Natural killer cell (primary cell): ENCODE results near the gene DNAI1. TPM values are rescaled to one million over a fixed set of nuclear protein-coding genes. Genes with fewer than 3 reads are reported as not detected.

ENCODE experiments used
- ATAC-seq, 3 donors: fragments of 150-1000 bp in 2 of 3; fragments of 200-7000 bp in 1 of 3; cut with Tn5 transposase; 1 replicate in 1 of 3; 2 replicates in 2 of 3; pipeline ENCODE4 v1.10.0; 2021; ENCODE audit warnings: mild to moderate bottlenecking in 2 of 3, moderate library complexity in 2 of 3
- DNase-seq, 2 donors: peaks; one replicate each; pipeline versions ENCODE4 v3.0.0 to v3.0.0-alpha.2; 2013 to 2021; ENCODE audit warnings: mixed read lengths in 1 of 2
- H3K27ac ChIP-seq: one replicate; pipeline ENCODE4 v1.5.1; 2013; ENCODE audit warnings: mild to moderate bottlenecking, low read length
- H3K27me3 ChIP-seq: one replicate; pipeline ENCODE4 v1.6.1; 2013; ENCODE audit warnings: low read length; ENCODE audit not compliant: control insufficient read depth, insufficient read depth
- H3K36me3 ChIP-seq: one replicate; pipeline ENCODE4 v1.6.1; 2013; ENCODE audit warnings: low read length; ENCODE audit not compliant: control insufficient read depth, insufficient read depth
- H3K4me1 ChIP-seq: one replicate; pipeline ENCODE4 v1.6.1; 2013; ENCODE audit warnings: low read length; ENCODE audit not compliant: control insufficient read depth, insufficient read depth
- H3K4me3 ChIP-seq: one replicate; pipeline ENCODE4 v1.5.1; 2013; ENCODE audit warnings: low read length
- H3K9me3 ChIP-seq: one replicate; pipeline ENCODE4 v1.6.1; 2013; ENCODE audit warnings: low read length; ENCODE audit not compliant: control insufficient read depth, insufficient read depth
- H3K27ac Mint-ChIP-seq, 2 donors: one replicate each; pipeline ENCODE4 v1.8.0; 2022; ENCODE audit warnings: mild to moderate bottlenecking in 2 of 2, mixed read lengths in 2 of 2, moderate library complexity in 1 of 2
- H3K27me3 Mint-ChIP-seq, 2 donors: one replicate each; pipeline ENCODE4 v1.8.0; 2022; ENCODE audit warnings: low read depth in 2 of 2, mixed read lengths in 2 of 2
- H3K36me3 Mint-ChIP-seq: one replicate; pipeline ENCODE4 v1.8.0; 2022; ENCODE audit warnings: mixed read lengths
- H3K4me1 Mint-ChIP-seq, 2 donors: one replicate each; pipeline ENCODE4 v1.8.0; 2022; ENCODE audit warnings: mixed read lengths in 2 of 2
- H3K4me3 Mint-ChIP-seq: one replicate; pipeline ENCODE4 v1.8.0; 2022; ENCODE audit warnings: mild to moderate bottlenecking, moderate library complexity, mixed read lengths
- H3K9me3 Mint-ChIP-seq, 2 donors: one replicate each; pipeline ENCODE4 v1.8.0; 2022; ENCODE audit warnings: mixed read lengths in 2 of 2
- CTCF ChIP-seq: fragments of 200-600 bp; IDR thresholded peaks from one replicate; pipeline ENCODE4 v1.8.0; 2022; ENCODE audit warnings: antibody characterized with exemption
- WGBS: methylation state at CpG from one replicate; pipeline ENCODE4 v1.1.7; 2013; ENCODE audit warnings: missing lambda C conversion rate; ENCODE audit not compliant: insufficient coverage; 5-methylcytosine and 5-hydroxymethylcytosine counted together
- intact Hi-C: fragments of 100-400 bp; cut with micrococcal nuclease; formaldehyde crosslinking; loops from one replicate; pipeline ENCODE4 v1.14.2; 2022
- total RNA-seq, 4 donors: library from RNA; stranded (reverse); fragments of 120-200 nt in 1 of 4; gene quantifications; one replicate each; pipeline versions ENCODE4 v1.2.3 to v1.2.4, GENCODE V29; 2013 to 2022

Gene DNAI1
- total RNA-seq, 3 donors from 2014 or later (not counting 1 experiment from before 2014, with no cell fraction given): not detected

GRCh38 chr9:34440017-34440416, 18.6 kb upstream of the DNAI1 start:
- no peak overlapping the region for H3K27ac Mint-ChIP-seq

GRCh38 chr9:34442770-34443169, 15.8 kb upstream of the DNAI1 start:
- H3K4me1 Mint-ChIP-seq: peaks cover 7 to 21% of the 10 kb centered on the region in 2 donors
- H3K27me3 Mint-ChIP-seq: no peaks in the 10 kb centered on the region
- Histone ChIP-seq H3K4me1 (peaks cover 3% of the 10 kb centered on the region), H3K9me3 (no peaks in the 10 kb centered on the region), H3K27ac (no peak overlapping the region), H3K4me3 (no peak overlapping the region), H3K36me3 (peaks cover 2% of the 10 kb centered on the region), H3K27me3 (no peaks in the 10 kb centered on the region)
- WGBS: no CpG with 5 or more reads among the region's 1 CpG
- ATAC-seq: no peak
- no peak for TF ChIP-seq CTCF
- H3K9me3 Mint-ChIP-seq: no peaks in the 10 kb centered on the region
- H3K4me3 Mint-ChIP-seq: no peak overlapping the region
- no peak overlapping the region for H3K27ac Mint-ChIP-seq
- H3K36me3 Mint-ChIP-seq: no peaks in the 10 kb centered on the region
- no peak for DNase-seq
- intact Hi-C loops: no loop called here

More at GRCh38 chr9:34440017-34440416, 18.6 kb upstream of the DNAI1 start:
- peaks cover 2% of the 10 kb centered on the region for H3K36me3 ChIP-seq
- H3K4me3 ChIP-seq: no peak overlapping the region
- ATAC-seq (no peak), DNase-seq (no peak)
- H3K27me3 ChIP-seq: no peaks in the 10 kb centered on the region
- Mint-ChIP-seq H3K4me1 (peaks cover 7 to 17% of the 10 kb centered on the region in 2 donors), H3K27me3 (no peaks in the 10 kb centered on the region), H3K36me3 (no peaks in the 10 kb centered on the region), H3K9me3 (no peaks in the 10 kb centered on the region), H3K4me3 (no peak overlapping the region)
- intact Hi-C loops: no loop called here
- H3K27ac ChIP-seq: no peak overlapping the region
- peaks cover 3% of the 10 kb centered on the region for H3K4me1 ChIP-seq
- H3K9me3 ChIP-seq: no peaks in the 10 kb centered on the region
- no peak for TF ChIP-seq CTCF

GRCh38 chr9:34443533-34443932, 15.1 kb upstream of the DNAI1 start:
- intact Hi-C loops: no loop called here
- Mint-ChIP-seq H3K27ac (no peak overlapping the region), H3K4me3 (no peak overlapping the region), H3K36me3 (no peaks in the 10 kb centered on the region), H3K4me1 (peaks cover 7 to 21% of the 10 kb centered on the region in 2 donors), H3K9me3 (no peaks in the 10 kb centered on the region), H3K27me3 (no peaks in the 10 kb centered on the region)
- H3K9me3 ChIP-seq: no peaks in the 10 kb centered on the region
- peaks cover 3% of the 10 kb centered on the region for H3K4me1 ChIP-seq
- no peak overlapping the region for H3K4me3 ChIP-seq
- ATAC-seq (no peak), DNase-seq (no peak)
- peaks cover 2% of the 10 kb centered on the region for H3K36me3 ChIP-seq
- WGBS: 86% methylated on average over 2 of the region's 2 CpGs
- TF ChIP-seq CTCF: no peak
- H3K27me3 ChIP-seq: no peaks in the 10 kb centered on the region
- H3K27ac ChIP-seq: no peak overlapping the region

GRCh38 chr9:34443976-34444375, 14.6 kb upstream of the DNAI1 start:
- intact Hi-C loops: no loop called here
- DNase-seq (no peak), ATAC-seq (no peak)
- Histone ChIP-seq H3K4me3 (no peak overlapping the region), H3K27ac (no peak overlapping the region), H3K4me1 (peaks cover 3% of the 10 kb centered on the region), H3K36me3 (peaks cover 2% of the 10 kb centered on the region), H3K9me3 (no peaks in the 10 kb centered on the region), H3K27me3 (no peaks in the 10 kb centered on the region)
- Mint-ChIP-seq H3K4me1 (peaks cover 7 to 21% of the 10 kb centered on the region in 2 donors), H3K36me3 (no peaks in the 10 kb centered on the region), H3K27me3 (no peaks in the 10 kb centered on the region), H3K27ac (no peak overlapping the region), H3K9me3 (no peaks in the 10 kb centered on the region), H3K4me3 (no peak overlapping the region)
- TF ChIP-seq CTCF: no peak
